Ishikawa (cell line): ENCODE measurements around the gene FERD3L.

Experiments used
- CEBPB ChIP-seq: IDR thresholded peaks from 2 replicates; pipeline ENCODE4 v1.6.1; 2012
- CREB1 ChIP-seq: IDR thresholded peaks from 2 replicates; pipeline ENCODE4 v1.6.1; 2012; ENCODE audit warnings: low read depth
- EGR1 ChIP-seq: IDR thresholded peaks from 2 replicates; pipeline ENCODE4 v1.6.1; 2012
- EP300 ChIP-seq: IDR thresholded peaks from 2 replicates; pipeline ENCODE4 v1.6.1; 2012; ENCODE audit warnings: borderline replicate concordance
- FOXM1 ChIP-seq: IDR thresholded peaks from 2 replicates; pipeline ENCODE4 v1.6.1; 2012; ENCODE audit warnings: low read depth, borderline replicate concordance
- MAX ChIP-seq: IDR thresholded peaks from 2 replicates; pipeline ENCODE4 v1.6.1; 2012
- NFIC ChIP-seq: IDR thresholded peaks from 2 replicates; pipeline ENCODE4 v1.6.1; 2012
- RAD21 ChIP-seq: IDR thresholded peaks from 2 replicates; pipeline ENCODE4 v1.6.1; 2012; ENCODE audit warnings: low read depth
- TAF1 ChIP-seq: IDR thresholded peaks from 2 replicates; pipeline ENCODE4 v1.6.1; 2012; ENCODE audit warnings: low read depth, mild to moderate bottlenecking
- TCF12 ChIP-seq: IDR thresholded peaks from 2 replicates; pipeline ENCODE4 v1.6.1; 2012; ENCODE audit warnings: low read depth
- TEAD4 ChIP-seq: IDR thresholded peaks from 2 replicates; pipeline ENCODE4 v1.6.1; 2012
- YY1 ChIP-seq: IDR thresholded peaks from 2 replicates; pipeline ENCODE4 v1.6.1; 2012; ENCODE audit warnings: low read depth
- ZBTB7A ChIP-seq: IDR thresholded peaks from 2 replicates; pipeline ENCODE4 v1.6.1; 2012; ENCODE audit warnings: low read depth
- TF ChIP-seq, protein P1 (sequence below): IDR thresholded peaks from 2 replicates; pipeline ENCODE4 v1.6.1; 2012; ENCODE audit warnings: low read depth, mild to moderate bottlenecking
- TF ChIP-seq, protein P2 (sequence below): IDR thresholded peaks from 2 replicates; pipeline ENCODE4 v1.6.1; 2012

FERD3L gene

GRCh38 chr7:19116121-19117090, 28.8 kb downstream of the FERD3L start:
- TF ChIP-seq CEBPB (no peak), TAF1 (no peak), NFIC (no peak), YY1 (no peak; the same call in 1 of the 2 replicates), RAD21 (no peak), FOXM1 (no peak), EP300 (no peak), TEAD4 (no peak)

GRCh38 chr7:19114551-19114855, 30.7 kb downstream of the FERD3L start:
- TF ChIP-seq TCF12: no peak
- TF ChIP-seq CREB1: no peak
- TF ChIP-seq MAX: no peak
- no peak for TF ChIP-seq ZBTB7A
- no peak for TF ChIP-seq FOXM1
- no peak for TF ChIP-seq CEBPB
- TF ChIP-seq TEAD4: no peak
- TF ChIP-seq EGR1: no peak
- TF ChIP-seq EP300: no peak
- TF ChIP-seq RAD21: no peak
- TF ChIP-seq, protein P1, sequence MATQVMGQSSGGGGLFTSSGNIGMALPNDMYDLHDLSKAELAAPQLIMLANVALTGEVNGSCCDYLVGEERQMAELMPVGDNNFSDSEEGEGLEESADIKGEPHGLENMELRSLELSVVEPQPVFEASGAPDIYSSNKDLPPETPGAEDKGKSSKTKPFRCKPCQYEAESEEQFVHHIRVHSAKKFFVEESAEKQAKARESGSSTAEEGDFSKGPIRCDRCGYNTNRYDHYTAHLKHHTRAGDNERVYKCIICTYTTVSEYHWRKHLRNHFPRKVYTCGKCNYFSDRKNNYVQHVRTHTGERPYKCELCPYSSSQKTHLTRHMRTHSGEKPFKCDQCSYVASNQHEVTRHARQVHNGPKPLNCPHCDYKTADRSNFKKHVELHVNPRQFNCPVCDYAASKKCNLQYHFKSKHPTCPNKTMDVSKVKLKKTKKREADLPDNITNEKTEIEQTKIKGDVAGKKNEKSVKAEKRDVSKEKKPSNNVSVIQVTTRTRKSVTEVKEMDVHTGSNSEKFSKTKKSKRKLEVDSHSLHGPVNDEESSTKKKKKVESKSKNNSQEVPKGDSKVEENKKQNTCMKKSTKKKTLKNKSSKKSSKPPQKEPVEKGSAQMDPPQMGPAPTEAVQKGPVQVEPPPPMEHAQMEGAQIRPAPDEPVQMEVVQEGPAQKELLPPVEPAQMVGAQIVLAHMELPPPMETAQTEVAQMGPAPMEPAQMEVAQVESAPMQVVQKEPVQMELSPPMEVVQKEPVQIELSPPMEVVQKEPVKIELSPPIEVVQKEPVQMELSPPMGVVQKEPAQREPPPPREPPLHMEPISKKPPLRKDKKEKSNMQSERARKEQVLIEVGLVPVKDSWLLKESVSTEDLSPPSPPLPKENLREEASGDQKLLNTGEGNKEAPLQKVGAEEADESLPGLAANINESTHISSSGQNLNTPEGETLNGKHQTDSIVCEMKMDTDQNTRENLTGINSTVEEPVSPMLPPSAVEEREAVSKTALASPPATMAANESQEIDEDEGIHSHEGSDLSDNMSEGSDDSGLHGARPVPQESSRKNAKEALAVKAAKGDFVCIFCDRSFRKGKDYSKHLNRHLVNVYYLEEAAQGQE: no peak
- TF ChIP-seq NFIC: no peak
- no peak for TF ChIP-seq TAF1
- TF ChIP-seq, protein P2, sequence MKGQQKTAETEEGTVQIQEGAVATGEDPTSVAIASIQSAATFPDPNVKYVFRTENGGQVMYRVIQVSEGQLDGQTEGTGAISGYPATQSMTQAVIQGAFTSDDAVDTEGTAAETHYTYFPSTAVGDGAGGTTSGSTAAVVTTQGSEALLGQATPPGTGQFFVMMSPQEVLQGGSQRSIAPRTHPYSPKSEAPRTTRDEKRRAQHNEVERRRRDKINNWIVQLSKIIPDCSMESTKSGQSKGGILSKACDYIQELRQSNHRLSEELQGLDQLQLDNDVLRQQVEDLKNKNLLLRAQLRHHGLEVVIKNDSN: no peak
- TF ChIP-seq YY1: no peak

DNA sequence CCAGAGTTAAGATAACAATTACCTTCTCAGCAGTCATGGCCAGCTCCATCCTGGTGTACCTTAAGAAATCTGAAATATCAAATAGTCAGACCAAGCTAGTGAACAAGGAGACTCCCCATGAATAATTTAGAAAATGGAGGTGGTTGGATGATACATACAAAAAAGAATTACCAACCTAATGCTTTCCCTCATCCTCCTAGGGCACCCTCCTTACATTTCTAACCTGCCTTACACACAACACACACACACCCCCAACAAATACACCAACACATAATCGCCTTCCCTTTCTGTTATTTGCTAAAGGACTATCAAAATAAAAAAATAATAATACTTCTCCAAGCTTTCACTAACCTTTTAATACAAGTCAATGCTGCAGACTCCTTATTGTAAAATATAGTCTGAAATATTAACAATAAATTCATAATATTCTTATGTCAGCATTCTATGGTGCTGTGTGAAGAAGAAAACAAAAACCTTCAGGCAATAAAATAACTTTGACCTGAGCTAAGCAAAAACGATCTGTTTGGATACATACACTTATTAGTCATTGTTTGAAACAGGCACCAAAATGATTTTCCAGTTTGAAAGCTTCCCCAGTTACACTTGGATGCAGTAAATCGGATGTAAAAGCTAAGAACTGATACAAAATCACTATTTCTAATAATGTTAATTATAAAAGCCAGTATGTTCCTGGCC, 31.2 kb downstream of the FERD3L start:
- TF ChIP-seq EGR1 (no peak), NFIC (no peak), TCF12 (no peak), TAF1 (no peak), YY1 (no peak)
- TF ChIP-seq, protein P1: no peak

DNA sequence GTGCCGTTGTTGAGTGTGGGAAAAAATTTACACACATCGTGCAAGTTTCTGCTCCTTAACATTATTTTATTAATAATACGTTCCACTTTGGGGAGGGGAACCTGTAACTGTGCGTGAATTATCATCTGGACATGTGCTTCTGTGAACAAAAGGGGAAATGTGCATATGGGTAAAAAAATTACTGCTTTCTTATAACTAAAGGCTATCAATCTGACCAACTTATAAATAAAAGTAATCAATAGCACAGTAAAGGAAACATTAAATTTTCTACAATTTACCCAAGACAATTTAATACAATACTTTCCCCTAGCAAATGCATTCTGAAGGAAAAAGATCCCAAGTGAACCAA, 32.2 kb downstream of the FERD3L start:
- TF ChIP-seq FOXM1 (no peak), ZBTB7A (no peak), MAX (no peak), TEAD4 (no peak)
- TF ChIP-seq, protein P1: no peak
